GM19438 (cell line): ENCODE measurements around the gene CCDC107.
"Not testable (repeated sequence)": the region's sequence is repeated elsewhere in the genome, so short reads cannot be mapped to it uniquely, and the experiment has no call there.

Source experiments
- ATAC-seq: cut with Tn5 transposase; IDR thresholded peaks from one replicate; pipeline ENCODE4 v1.9.1; 2021; ENCODE audit warnings: low read depth; ENCODE audit not compliant: unreplicated experiment

CCDC107 gene

GRCh38 chr9:35637427-35637955 lies 20.6 kb upstream of the CCDC107 start:
- ATAC-seq: not testable (repeated sequence)

GRCh38 chr9:35638751-35639150 lies 19.3 kb upstream of the CCDC107 start:
- not testable (repeated sequence) for ATAC-seq

GRCh38 chr9:35639225-35639624 lies 18.9 kb upstream of the CCDC107 start:
- not testable (repeated sequence) for ATAC-seq

GRCh38 chr9:35639631-35640030 lies 18.5 kb upstream of the CCDC107 start:
- no peak for ATAC-seq

- ATAC-seq: not testable (repeated sequence)
Observed at GRCh38 chr9:35640431-35640830, 17.7 kb upstream of the CCDC107 start.

- not testable (repeated sequence) for ATAC-seq
Observed at GRCh38 chr9:35641478-35641877, 16.6 kb upstream of the CCDC107 start.

GRCh38 chr9:35643046-35643445 lies 15.0 kb upstream of the CCDC107 start:
- no peak for ATAC-seq

- ATAC-seq: not testable (repeated sequence)
Observed at GRCh38 chr9:35645736-35646135, 12.4 kb upstream of the CCDC107 start.

GRCh38 chr9:35646153-35646532 lies 11.9 kb upstream of the CCDC107 start:
- peak; percentile 4 for ATAC-seq

- peak; percentile 61 for ATAC-seq
Observed at GRCh38 chr9:35646533-35647265, 11.4 kb upstream of the CCDC107 start.

GRCh38 chr9:35649431-35650340 lies 8.4 kb upstream of the CCDC107 start:
- ATAC-seq: no peak

- ATAC-seq: no peak
Observed at GRCh38 chr9:35650341-35651158, 7.5 kb upstream of the CCDC107 start, which contains the start of gene SIT1. TSS of gene SIT1 (minus strand) at chr9:35650931. CDS start at chr9:35650853, 78 bp downstream.

- no peak for ATAC-seq
Observed at GRCh38 chr9:35651956-35652828, 5.9 kb upstream of the CCDC107 start.

GRCh38 chr9:35652829-35653209 lies 5.3 kb upstream of the CCDC107 start:
- no peak for ATAC-seq

- no peak for ATAC-seq
Observed at GRCh38 chr9:35653611-35654010, 4.5 kb upstream of the CCDC107 start.

GRCh38 chr9:35656348-35656747 lies 1.7 kb upstream of the CCDC107 start:
- no peak for ATAC-seq

GRCh38 chr9:35656831-35657545 lies 1.1 kb upstream of the CCDC107 start:
- no peak for ATAC-seq

GRCh38 chr9:35657546-35658136 lies 451 bp upstream of the CCDC107 start, which contains the start of gene RMRP:
TSS of gene RMRP (minus strand) at chr9:35658019.
- peak; percentile 79 for ATAC-seq

- no peak for ATAC-seq
Observed at GRCh38 chr9:35658968-35659220, 802 bp downstream of the CCDC107 start.
